Jurkat, Clone E6-1 (cell line): ENCODE results near the gene GALNT12.

Source experiments
- DNase-seq: peaks from one replicate; pipeline ENCODE4 v3.0.0-alpha.2; 2011; ENCODE audit warnings: low read depth, low spot score
- H3K4me3 ChIP-seq: 2 replicates; pipeline ENCODE4 v1.5.1; 2011; ENCODE audit warnings: mild to moderate bottlenecking, low read length, control low read depth, moderate library complexity

Gene GALNT12

GRCh38 chr9:98886691-98887229 is 79.3 kb downstream of the GALNT12 start:
- H3K4me3 ChIP-seq = no peak overlapping the region
- DNase-seq = no peak

- DNase-seq = no peak
- H3K4me3 ChIP-seq = no peak overlapping the region
Observed at GRCh38 chr9:98887918-98888510, 80.5 kb downstream of the GALNT12 start.

DNA sequence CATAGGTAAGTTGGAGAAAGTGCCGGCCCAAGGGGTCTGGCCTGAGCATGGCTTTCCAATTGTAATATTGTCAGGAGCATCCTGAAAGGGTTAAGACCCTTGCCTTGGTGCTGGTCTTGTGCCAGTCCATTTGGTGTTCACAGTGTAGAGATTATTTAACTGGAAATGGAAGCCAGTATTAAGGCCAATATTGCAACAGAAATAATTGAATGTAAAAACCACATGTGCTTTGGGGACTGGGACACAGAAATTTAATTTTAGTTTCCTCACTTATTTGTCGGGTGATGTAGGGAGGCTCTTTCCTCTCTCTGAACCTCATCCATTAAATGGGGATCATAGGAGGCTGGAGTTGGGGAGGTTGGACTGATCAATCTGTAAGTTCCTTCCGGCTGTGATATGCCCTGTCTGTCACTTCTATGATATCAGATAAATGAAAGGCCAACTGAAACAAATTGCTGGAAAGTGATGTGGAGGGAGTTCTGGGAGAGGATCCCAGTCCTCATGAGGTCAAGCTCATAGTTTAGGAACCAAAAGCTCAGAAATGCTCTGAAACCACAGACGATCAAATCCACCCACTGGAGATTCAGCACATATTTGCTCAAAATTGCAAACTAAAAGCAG is 81.4 kb downstream of the GALNT12 start:
- H3K4me3 ChIP-seq = no peak overlapping the region

GRCh38 chr9:98890256-98890655 is 82.8 kb downstream of the GALNT12 start:
- DNase-seq = no peak
- H3K4me3 ChIP-seq = no peak overlapping the region

More for the DNA sequence above, 81.4 kb downstream of the GALNT12 start:
- DNase-seq = no peak

DNA sequence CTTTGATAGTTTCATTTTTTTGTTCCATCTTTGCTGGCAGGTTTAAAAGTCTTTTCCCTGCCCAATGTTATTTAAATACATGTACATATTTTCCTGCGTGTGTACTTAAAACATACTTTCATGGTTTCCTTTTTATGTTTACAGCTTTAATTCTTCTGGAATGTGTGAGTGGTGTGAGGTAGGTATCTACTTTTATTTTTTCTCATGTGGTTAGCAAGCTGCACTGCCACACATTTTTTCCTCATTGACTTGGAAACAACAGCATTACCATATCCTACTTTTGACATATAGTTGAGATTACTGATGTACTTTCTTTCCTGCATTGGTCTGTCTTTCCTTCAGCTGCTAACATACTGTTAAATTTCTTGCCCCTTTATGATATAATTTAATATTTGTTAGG is 84.8 kb downstream of the GALNT12 start:
- DNase-seq = no peak
- no peak overlapping the region for H3K4me3 ChIP-seq

- H3K4me3 ChIP-seq = no peak overlapping the region
- DNase-seq = no peak
Observed at GRCh38 chr9:98892690-98893089, 85.2 kb downstream of the GALNT12 start.

DNA sequence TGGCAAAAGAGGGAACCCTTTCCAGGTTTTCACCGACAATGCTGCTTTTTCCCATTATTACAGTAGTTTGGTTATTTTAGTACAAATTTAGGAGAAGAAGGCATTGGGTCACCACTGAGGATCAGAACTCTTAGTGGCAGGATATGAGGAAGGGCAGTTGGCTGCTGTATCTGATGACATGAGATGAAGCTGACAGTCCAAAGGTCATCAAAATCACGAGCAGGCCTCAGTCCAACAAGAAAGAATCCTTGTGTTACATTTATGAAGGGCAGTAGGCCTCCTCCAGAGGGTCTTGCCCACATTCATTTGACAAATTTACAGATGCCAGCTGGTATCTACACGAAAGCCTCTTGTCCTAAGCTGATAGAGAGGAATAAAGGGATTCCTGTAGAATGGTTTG is 86.7 kb downstream of the GALNT12 start:
- DNase-seq = no peak
- no peak overlapping the region for H3K4me3 ChIP-seq

GRCh38 chr9:98894761-98895160 is 87.3 kb downstream of the GALNT12 start:
- no peak for DNase-seq
- H3K4me3 ChIP-seq = no peak overlapping the region

DNA sequence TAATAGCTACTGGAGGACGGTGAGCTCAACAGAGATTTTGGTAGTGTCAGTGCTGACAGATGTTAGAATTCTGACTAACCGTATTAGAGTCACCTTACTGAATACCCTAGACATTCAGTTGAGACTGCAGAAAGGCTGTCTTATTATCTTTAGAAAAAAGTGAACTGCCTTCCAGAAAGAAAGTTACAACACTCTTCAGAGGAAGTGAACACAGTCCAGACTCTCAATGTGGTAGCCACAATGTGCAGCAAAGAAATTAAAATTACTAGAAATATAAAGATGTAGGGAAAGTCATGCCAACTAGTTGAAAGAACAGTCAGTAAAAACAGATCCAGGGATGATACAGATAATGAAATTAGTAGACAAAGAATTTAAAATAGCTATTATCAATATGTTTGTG is 89.2 kb downstream of the GALNT12 start:
- H3K4me3 ChIP-seq = no peak overlapping the region
- no peak for DNase-seq

DNA sequence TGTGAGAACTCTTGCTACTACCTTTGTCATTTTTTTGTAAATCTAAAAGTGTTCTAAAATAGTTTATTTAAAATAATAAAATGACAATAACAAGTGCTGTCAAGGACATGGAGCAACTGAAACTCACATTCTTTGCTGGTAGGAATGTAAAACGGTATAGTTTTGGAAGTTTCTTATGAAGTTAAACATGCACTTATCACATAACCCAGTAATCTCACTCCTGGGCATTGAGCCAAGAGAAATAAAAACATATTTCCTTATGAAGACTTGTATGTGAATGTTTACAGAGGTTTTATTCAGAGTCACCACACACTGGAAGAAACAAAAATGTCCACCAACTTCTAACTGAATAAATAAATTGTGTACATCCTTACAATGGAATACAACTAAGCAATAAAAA is 90.3 kb downstream of the GALNT12 start:
- H3K4me3 ChIP-seq = no peak overlapping the region
- DNase-seq = no peak

- peak; percentile 68 for DNase-seq
- no peak overlapping the region for H3K4me3 ChIP-seq
Observed at GRCh38 chr9:98899408-98900056, 92.1 kb downstream of the GALNT12 start.
